GM21526 (cell line): Measurements from ENCODE around the gene TP53I13.

Experiments
- ATAC-seq: cut with Tn5 transposase; IDR thresholded peaks from one replicate; pipeline ENCODE4 v1.9.1; 2021; ENCODE audit warnings: moderate library complexity; ENCODE audit not compliant: unreplicated experiment, low FRiP score

Gene TP53I13

GRCh38 chr17:29578626-29579485 is 10.4 kb downstream of the TP53I13 start:
- ATAC-seq = no peak

GRCh38 chr17:29579866-29580771 is 11.6 kb downstream of the TP53I13 start:
- peak; percentile 52 for ATAC-seq

GRCh38 chr17:29581583-29582253 is 13.2 kb downstream of the TP53I13 start:
- ATAC-seq = no peak

GRCh38 chr17:29582254-29582765 is 13.8 kb downstream of the TP53I13 start:
- ATAC-seq = no peak

- no peak for ATAC-seq
These were observed 14.3 kb downstream of the TP53I13 start for GRCh38 chr17:29582772-29583171.

- ATAC-seq = no peak
These were observed 15.1 kb downstream of the TP53I13 start for GRCh38 chr17:29583324-29584248.

- no peak for ATAC-seq
These were observed 16.1 kb downstream of the TP53I13 start for GRCh38 chr17:29584452-29585079.

GRCh38 chr17:29585080-29585751 is 16.7 kb downstream of the TP53I13 start:
- no peak for ATAC-seq

GRCh38 chr17:29586676-29587469 is 18.4 kb downstream of the TP53I13 start:
- ATAC-seq = no peak

GRCh38 chr17:29587591-29587990 is 19.1 kb downstream of the TP53I13 start:
- ATAC-seq = no peak

- no peak for ATAC-seq
These were observed 19.6 kb downstream of the TP53I13 start for GRCh38 chr17:29588017-29588561.

GRCh38 chr17:29588562-29589411 is 20.3 kb downstream of the TP53I13 start:
- no peak for ATAC-seq

- ATAC-seq = no peak
These were observed 21.3 kb downstream of the TP53I13 start, which contains the start of gene GIT1 for GRCh38 chr17:29589524-29590410. TSS of gene GIT1 (minus strand) at chr17:29589648. CDS start at chr17:29589378, 270 bp downstream.

- no peak for ATAC-seq
These were observed 22.1 kb downstream of the TP53I13 start for GRCh38 chr17:29590411-29591145.
